ENCODE data around the gene MOGAT2. TPM values are rescaled to one million over a fixed set of nuclear protein-coding genes. Genes with fewer than 3 reads are reported as not detected.

The MOGAT2 gene
- total and polyA plus RNA-seq, 2 of the 13 experiments (the other 11 are each of a cell fraction or from before 2014, with no cell fraction given) = 27.2 to 27.8 TPM

- peak in 1 of 2 experiments; percentile 17; a peak in 1 of 4 replicates for TF ChIP-seq HMGXB4 (CRISPR knock-in tag; IDR thresholded peaks at IDR 0.05; ENCODE audit: borderline replicate concordance in 1 of 2, low read depth in 1 of 2)
- no peak for TF ChIP-seq ZBTB42 (CRISPR knock-in tag; IDR thresholded peaks at IDR 0.05)
- TF ChIP-seq HBP1 (CRISPR knock-in tag; IDR thresholded peaks at IDR 0.05; ENCODE audit: low read depth) = 0 out of 2 replicates have a peak, but pooled peaks have one; percentile 31
- TF ChIP-seq ZNF629 (CRISPR knock-in tag; conservative IDR thresholded peaks at IDR 0.05) = no peak
- no peak for TF ChIP-seq ZFAT (CRISPR knock-in tag; conservative IDR thresholded peaks at IDR 0.05)
- TF ChIP-seq MAZ (IDR thresholded peaks at IDR 0.05; ENCODE audit: borderline replicate concordance, low read depth, low read length) = no peak; the same call in 1 of the 2 replicates
- no peak for TF ChIP-seq MAZ (CRISPR knock-in tag; IDR thresholded peaks at IDR 0.05; ENCODE audit: low read depth)
- TF ChIP-seq ZNF138 (CRISPR knock-in tag; IDR thresholded peaks at IDR 0.05; ENCODE audit: low read depth) = no peak
- TF ChIP-seq TFDP2 (CRISPR knock-in tag; IDR thresholded peaks at IDR 0.05) = no peak
- TF ChIP-seq ZNF446 (CRISPR knock-in tag; IDR thresholded peaks at IDR 0.05) = no peak
- no peak for TF ChIP-seq HNF4A (CRISPR knock-in tag; IDR thresholded peaks at IDR 0.05)
- TF ChIP-seq ASH2L (IDR thresholded peaks at IDR 0.05; ENCODE audit: insufficient read length, low read depth, low read length) = peak; percentile 40
- no peak for TF ChIP-seq ZNF292 (CRISPR knock-in tag; IDR thresholded peaks at IDR 0.05; ENCODE audit: borderline replicate concordance, low read depth)
- no peak for TF ChIP-seq ATF7 (IDR thresholded peaks at IDR 0.05)
- TF ChIP-seq ATF7 (CRISPR knock-in tag; IDR thresholded peaks at IDR 0.05) = no peak
- no peak for TF ChIP-seq ZNF121 (CRISPR knock-in tag; IDR thresholded peaks at IDR 0.05)
- no peak for TF ChIP-seq NRL (CRISPR knock-in tag; IDR thresholded peaks at IDR 0.05; ENCODE audit: borderline replicate concordance)
- TF ChIP-seq ZNF772 (CRISPR knock-in tag; IDR thresholded peaks at IDR 0.05) = no peak
- 0 out of 2 replicates have a peak, but pooled peaks have one; percentile 22 for TF ChIP-seq HDAC2 (CRISPR knock-in tag; IDR thresholded peaks at IDR 0.05)
- TF ChIP-seq ZSCAN20 (CRISPR knock-in tag; IDR thresholded peaks at IDR 0.05; ENCODE audit: borderline replicate concordance) = 0 out of 2 replicates have a peak, but pooled peaks have one; percentile 12
- 0 out of 2 replicates have a peak, but pooled peaks have one; percentile 3 for TF ChIP-seq SNAPC2 (CRISPR knock-in tag; IDR thresholded peaks at IDR 0.05)
- TF ChIP-seq AGO2 (optimal IDR thresholded peaks at IDR 0.05; ENCODE audit: low read depth, low read length) = peak; percentile 67
- TF ChIP-seq DNMT1 (CRISPR knock-in tag; IDR thresholded peaks at IDR 0.05) = 0 out of 2 replicates have a peak, but pooled peaks have one; percentile 26
- no peak; the same call in 1 of the 2 replicates for TF ChIP-seq ZBTB8A (CRISPR knock-in tag; IDR thresholded peaks at IDR 0.05; ENCODE audit: borderline replicate concordance, low read depth)
- TF ChIP-seq TAF1 (CRISPR knock-in tag; IDR thresholded peaks at IDR 0.05) = peak; percentile 3; the same call in 1 of the 2 replicates
- TF ChIP-seq TBL1XR1 (IDR thresholded peaks at IDR 0.05; ENCODE audit: borderline replicate concordance, low read length, partially characterized antibody) = no peak
Observed at GRCh38 chr11:75768909-75769771, 51.5 kb downstream of the MOGAT2 start (continued).
